Endothelial cell (in vitro differentiated cells): ENCODE data around the gene RPL28. TPM values are rescaled to one million over a fixed set of nuclear protein-coding genes. Genes with fewer than 3 reads are reported as not detected.

Experiments used
- DNase-seq: peaks from one replicate; pipeline ENCODE4 v3.0.0; 2021; ENCODE audit warnings: low spot score
- H3K27ac Mint-ChIP-seq: one replicate; pipeline ENCODE4 v1.8.0; 2021; ENCODE audit warnings: mixed read lengths, inconsistent platforms; ENCODE audit not compliant: unreplicated experiment
- H3K27me3 Mint-ChIP-seq: one replicate; pipeline ENCODE4 v1.8.0; 2021; ENCODE audit warnings: mild to moderate bottlenecking, moderate library complexity, mixed read lengths, inconsistent platforms; ENCODE audit not compliant: unreplicated experiment
- H3K36me3 Mint-ChIP-seq: one replicate; pipeline ENCODE4 v1.8.0; 2021; ENCODE audit warnings: mild to moderate bottlenecking, low read depth, mixed read lengths, inconsistent platforms; ENCODE audit not compliant: unreplicated experiment
- H3K4me1 Mint-ChIP-seq: one replicate; pipeline ENCODE4 v1.8.0; 2021; ENCODE audit warnings: mild to moderate bottlenecking, mixed read lengths, inconsistent platforms; ENCODE audit not compliant: unreplicated experiment
- H3K4me3 Mint-ChIP-seq: one replicate; pipeline ENCODE4 v1.8.0; 2021; ENCODE audit warnings: mild to moderate bottlenecking, mixed read lengths, inconsistent platforms; ENCODE audit not compliant: unreplicated experiment
- H3K9me3 Mint-ChIP-seq: one replicate; pipeline ENCODE4 v1.8.0; 2021; ENCODE audit warnings: mixed read lengths, inconsistent platforms; ENCODE audit not compliant: unreplicated experiment
- total RNA-seq: library from RNA; stranded (reverse); fragmentation: NEBNext Ultra II Directional; extraction: Animal tissue kit (Norgen Biotek cat#: 25700); gene quantifications from one replicate; pipeline ENCODE4 v1.2.1, GENCODE V29; 2021; ENCODE audit not compliant: unreplicated experiment
- TF ChIP-seq, protein P1 (sequence below): fragments of 200-600 bp; sonication (generic); IDR thresholded peaks from one replicate; pipeline ENCODE4 v1.5.0; 2021; ENCODE audit warnings: antibody characterized with exemption; ENCODE audit not compliant: unreplicated experiment

RPL28 gene
- total RNA-seq, 1 donor from 2014 or later, result 3,792 TPM

DNA sequence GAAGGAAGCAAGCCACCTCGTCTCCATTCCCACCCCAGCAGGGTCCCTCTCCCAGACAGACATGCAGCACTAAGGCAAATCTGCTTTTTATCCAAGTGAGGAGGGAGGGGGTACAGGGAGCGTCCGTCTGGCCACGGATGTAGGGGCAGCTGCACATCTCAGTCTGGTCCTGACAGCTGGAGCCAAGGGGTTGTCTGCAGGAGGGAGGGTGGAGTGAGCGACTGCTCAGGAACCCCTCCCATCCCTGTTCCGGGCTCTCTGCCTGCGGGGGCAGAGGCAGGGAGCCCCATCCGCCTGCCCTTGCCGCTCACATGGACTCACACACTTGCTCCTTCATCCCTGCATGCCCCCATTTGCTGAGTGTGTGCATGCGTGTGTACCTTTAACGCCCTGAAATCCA lies 6.6 kb upstream of the RPL28 start:
- TF ChIP-seq, protein P1, sequence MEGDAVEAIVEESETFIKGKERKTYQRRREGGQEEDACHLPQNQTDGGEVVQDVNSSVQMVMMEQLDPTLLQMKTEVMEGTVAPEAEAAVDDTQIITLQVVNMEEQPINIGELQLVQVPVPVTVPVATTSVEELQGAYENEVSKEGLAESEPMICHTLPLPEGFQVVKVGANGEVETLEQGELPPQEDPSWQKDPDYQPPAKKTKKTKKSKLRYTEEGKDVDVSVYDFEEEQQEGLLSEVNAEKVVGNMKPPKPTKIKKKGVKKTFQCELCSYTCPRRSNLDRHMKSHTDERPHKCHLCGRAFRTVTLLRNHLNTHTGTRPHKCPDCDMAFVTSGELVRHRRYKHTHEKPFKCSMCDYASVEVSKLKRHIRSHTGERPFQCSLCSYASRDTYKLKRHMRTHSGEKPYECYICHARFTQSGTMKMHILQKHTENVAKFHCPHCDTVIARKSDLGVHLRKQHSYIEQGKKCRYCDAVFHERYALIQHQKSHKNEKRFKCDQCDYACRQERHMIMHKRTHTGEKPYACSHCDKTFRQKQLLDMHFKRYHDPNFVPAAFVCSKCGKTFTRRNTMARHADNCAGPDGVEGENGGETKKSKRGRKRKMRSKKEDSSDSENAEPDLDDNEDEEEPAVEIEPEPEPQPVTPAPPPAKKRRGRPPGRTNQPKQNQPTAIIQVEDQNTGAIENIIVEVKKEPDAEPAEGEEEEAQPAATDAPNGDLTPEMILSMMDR, result no peak
- DNase-seq, result no peak
- H3K4me3 Mint-ChIP-seq, result no peak overlapping the region
- H3K36me3 Mint-ChIP-seq, result no peaks in the 10 kb centered on the region
- H3K9me3 Mint-ChIP-seq, result no peaks in the 10 kb centered on the region
- H3K4me1 Mint-ChIP-seq, result no peaks in the 10 kb centered on the region
- H3K27ac Mint-ChIP-seq, result no peak overlapping the region
- peaks cover 27% of the 10 kb centered on the region for H3K27me3 Mint-ChIP-seq

DNA sequence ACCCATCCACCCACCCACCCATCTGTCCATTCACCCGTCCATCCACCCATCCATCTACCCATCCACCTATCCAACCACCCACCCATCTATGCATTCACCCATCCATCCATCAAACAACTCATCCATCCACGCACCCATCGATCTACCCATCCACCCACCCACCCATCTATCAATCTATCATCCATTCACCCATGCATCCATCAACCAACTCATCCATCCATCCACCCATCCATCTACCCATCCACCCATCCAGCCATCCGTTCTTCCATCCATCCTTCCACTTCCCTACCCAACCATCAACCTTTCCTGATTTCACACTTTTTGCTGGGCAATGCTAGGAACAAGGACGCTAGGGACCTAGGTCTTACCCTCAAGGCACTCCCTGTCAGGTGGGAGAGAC lies 3.7 kb upstream of the RPL28 start:
- peaks cover 33% of the 10 kb centered on the region for H3K27me3 Mint-ChIP-seq
- H3K36me3 Mint-ChIP-seq, result peaks cover 7% of the 10 kb centered on the region
- DNase-seq, result no peak
- H3K9me3 Mint-ChIP-seq, result no peaks in the 10 kb centered on the region
- TF ChIP-seq, protein P1, result no peak
- no peak overlapping the region for H3K27ac Mint-ChIP-seq
- H3K4me3 Mint-ChIP-seq, result peak overlapping the region; percentile 13
- peaks cover 19% of the 10 kb centered on the region for H3K4me1 Mint-ChIP-seq

DNA sequence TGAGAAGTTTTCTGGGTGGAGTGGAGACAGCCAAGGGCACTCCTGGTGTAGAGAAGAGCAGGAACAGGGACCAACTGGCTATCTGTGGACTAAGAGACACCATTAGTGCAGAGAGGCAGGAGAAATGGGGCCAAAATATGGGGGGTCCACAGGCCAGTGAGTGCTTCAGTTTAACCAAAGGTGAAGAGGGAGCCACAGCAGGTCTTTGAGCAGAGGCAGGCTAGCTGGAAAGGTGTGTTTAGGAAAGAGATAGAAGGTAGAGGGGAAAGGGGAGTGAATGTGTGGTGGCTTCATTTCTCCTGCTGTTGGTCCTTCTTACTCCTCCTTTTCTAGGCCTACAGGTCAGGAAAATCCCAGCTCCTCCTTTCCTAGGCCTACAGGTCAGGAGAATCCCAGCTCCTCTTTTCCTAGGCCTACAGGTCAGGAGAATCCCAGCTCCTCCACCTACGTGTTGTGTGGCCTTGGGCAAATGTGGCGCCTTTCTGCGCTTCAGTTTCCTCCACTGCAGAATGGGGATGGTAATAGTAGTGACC lies 3.1 kb upstream of the RPL28 start:
- TF ChIP-seq, protein P1, result no peak
- H3K27me3 Mint-ChIP-seq, result peaks cover 37% of the 10 kb centered on the region
- H3K27ac Mint-ChIP-seq, result no peak overlapping the region
- peaks cover 21% of the 10 kb centered on the region for H3K4me1 Mint-ChIP-seq
- no peak for DNase-seq
- no peaks in the 10 kb centered on the region for H3K9me3 Mint-ChIP-seq
- H3K36me3 Mint-ChIP-seq, result peaks cover 7% of the 10 kb centered on the region
- H3K4me3 Mint-ChIP-seq, result peak overlapping the region; percentile 72

DNA sequence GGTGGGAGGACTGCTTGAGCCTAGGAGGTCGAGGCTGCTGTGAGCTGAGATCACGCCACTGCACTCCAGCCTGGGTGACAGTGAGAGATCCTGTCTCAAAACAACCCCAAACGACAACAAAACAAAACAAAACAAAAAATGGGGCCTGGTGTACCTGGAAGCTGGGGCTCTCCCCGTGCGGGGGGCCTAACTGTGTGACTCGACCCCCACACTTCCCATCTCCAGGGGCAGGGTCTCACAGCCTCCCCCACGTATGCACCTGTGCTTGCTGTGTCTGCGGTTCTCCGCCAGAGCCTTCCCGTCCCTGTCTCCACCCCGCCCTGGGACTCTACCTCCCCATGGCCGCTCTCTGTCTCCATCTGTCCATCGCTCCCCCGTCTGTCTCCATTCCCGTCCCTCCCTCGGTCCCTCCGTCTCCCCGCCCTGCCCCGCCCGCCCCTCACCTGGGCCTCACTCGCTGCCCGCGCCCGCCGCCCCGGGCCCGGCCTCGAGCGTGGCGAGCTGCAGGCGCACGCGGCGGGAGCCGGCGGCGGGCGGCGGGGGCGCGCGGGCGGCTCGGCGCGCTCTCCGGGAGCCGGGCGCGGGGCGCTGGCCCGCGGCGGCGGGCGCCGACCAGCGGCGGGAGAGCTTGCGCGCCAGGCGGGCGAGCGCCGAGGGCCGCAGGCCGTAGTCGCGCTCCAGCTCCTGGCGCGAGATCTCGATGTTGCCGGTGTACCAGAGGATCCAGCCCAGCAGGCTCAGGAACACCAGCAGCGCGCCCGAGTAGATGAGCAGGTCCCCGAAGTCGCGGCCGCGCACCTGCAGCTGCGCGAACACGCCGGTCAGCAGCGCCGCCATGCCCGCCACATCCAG lies 2.2 kb upstream of the RPL28 start:
- Mint-ChIP-seq H3K4me1 (peaks cover 21% of the 10 kb centered on the region), H3K4me3 (peak overlapping the region; percentile 81), H3K9me3 (no peaks in the 10 kb centered on the region), H3K36me3 (peaks cover 11% of the 10 kb centered on the region), H3K27me3 (peaks cover 38% of the 10 kb centered on the region), H3K27ac (no peak overlapping the region)
- peak; percentile 54 for DNase-seq
- TF ChIP-seq, protein P1, result no peak
